DOHH2 (cell line): ENCODE results near the gene TMEM250.

ENCODE experiments used
- H3F3A ChIP-seq: fragments of 200-600 bp; sonication (generic), shearing (Covaris generic); 2 replicates; pipeline ENCODE4 v1.6.0; 2016; ENCODE audit warnings: antibody characterized with exemption, mild to moderate bottlenecking; ENCODE audit not compliant: control insufficient read depth, insufficient read depth
- H3K27ac ChIP-seq: fragments of 200-600 bp; sonication (generic); 2 replicates; pipeline ENCODE4 v1.5.1; 2014; ENCODE audit warnings: low read depth, mild to moderate bottlenecking, low read length, moderate library complexity
- H3K27me3 ChIP-seq: fragments of 200-600 bp; sonication (generic); 2 replicates; pipeline ENCODE4 v1.6.1; 2014; ENCODE audit warnings: mild to moderate bottlenecking, low read length, mixed read lengths; ENCODE audit not compliant: control insufficient read depth
- H3K36me3 ChIP-seq: fragments of 200-600 bp; sonication (generic); 2 replicates; pipeline ENCODE4 v1.6.1; 2014; ENCODE audit warnings: mild to moderate bottlenecking, low read length, moderate library complexity, mixed read lengths; ENCODE audit not compliant: control insufficient read depth
- H3K4me1 ChIP-seq: fragments of 200-600 bp; sonication (generic); 2 replicates; pipeline ENCODE4 v1.6.1; 2014; ENCODE audit warnings: mild to moderate bottlenecking, low read length, mixed read lengths; ENCODE audit not compliant: control insufficient read depth
- H3K4me2 ChIP-seq: fragments of 200-600 bp; sonication (generic); 2 replicates; pipeline ENCODE4 v1.6.0; 2014; ENCODE audit warnings: mild to moderate bottlenecking, low read length, moderate library complexity
- H3K4me3 ChIP-seq: fragments of 200-600 bp; sonication (generic); 2 replicates; pipeline ENCODE4 v1.5.1; 2014; ENCODE audit warnings: mild to moderate bottlenecking, low read length, mixed read lengths
- H3K79me2 ChIP-seq: fragments of 200-600 bp; sonication (generic); 2 replicates; pipeline ENCODE4 v1.6.1; 2014; ENCODE audit warnings: mild to moderate bottlenecking, low read length, mixed read lengths; ENCODE audit not compliant: control insufficient read depth
- H3K9me2 ChIP-seq: fragments of 200-600 bp; sonication (generic); replicated peaks from 2 replicates; pipeline ENCODE4 v1.6.1; 2014; ENCODE audit warnings: mild to moderate bottlenecking, low read length, mixed read lengths; ENCODE audit not compliant: control insufficient read depth
- H3K9me3 ChIP-seq: fragments of 200-600 bp; sonication (generic); 2 replicates; pipeline ENCODE4 v1.6.1; 2014; ENCODE audit warnings: antibody characterized with exemption, low read length, mixed read lengths; ENCODE audit not compliant: control insufficient read depth, insufficient read depth
- H4K20me1 ChIP-seq: fragments of 200-600 bp; sonication (generic); 2 replicates; pipeline ENCODE4 v1.6.0; 2014; ENCODE audit warnings: low read depth, mild to moderate bottlenecking, antibody characterized with exemption, low read length, moderate library complexity; ENCODE audit not compliant: control insufficient read depth, insufficient read depth
- CTCF ChIP-seq: fragments of 200-600 bp; sonication (generic); IDR thresholded peaks from one replicate; pipeline ENCODE4 v1.5.1; 2014; ENCODE audit warnings: antibody characterized with exemption, mild to moderate bottlenecking, low read depth, low read length; ENCODE audit not compliant: poor library complexity, severe bottlenecking
- EZH2phosphoT487 ChIP-seq: fragments of 200-600 bp; sonication (generic); IDR thresholded peaks from 2 replicates; pipeline ENCODE4 v1.6.1; 2017; ENCODE audit warnings: borderline replicate concordance, mild to moderate bottlenecking, antibody characterized with exemption, low read length, moderate library complexity, mixed read lengths

The TMEM250 gene

GRCh38 chr9:136075881-136076678 is 42.6 kb downstream of the TMEM250 start:
- Histone ChIP-seq H3K36me3 (no peaks in the 10 kb centered on the region), H3K9me2 (no peaks in the 10 kb centered on the region), H3K27me3 (no peaks in the 10 kb centered on the region), H3K4me1 (no peaks in the 10 kb centered on the region), H3K27ac (no peak overlapping the region), H3K4me3 (no peak overlapping the region), H4K20me1 (no peaks in the 10 kb centered on the region), H3K9me3 (no peaks in the 10 kb centered on the region), H3K4me2 (no peak overlapping the region), H3K79me2 (no peaks in the 10 kb centered on the region), H3F3A (no peaks in the 10 kb centered on the region)
- TF ChIP-seq CTCF, result no peak
- no peak for TF ChIP-seq EZH2phosphoT487

- Histone ChIP-seq H3K4me1 (no peaks in the 10 kb centered on the region), H3K79me2 (no peaks in the 10 kb centered on the region), H3F3A (no peaks in the 10 kb centered on the region), H4K20me1 (no peaks in the 10 kb centered on the region), H3K9me3 (no peaks in the 10 kb centered on the region), H3K27me3 (no peaks in the 10 kb centered on the region), H3K4me3 (no peak overlapping the region), H3K9me2 (no peaks in the 10 kb centered on the region), H3K4me2 (no peak overlapping the region), H3K27ac (no peak overlapping the region), H3K36me3 (no peaks in the 10 kb centered on the region)
- TF ChIP-seq EZH2phosphoT487 (no peak), CTCF (no peak)
Measured at GRCh38 chr9:136075134-136075841, 43.4 kb downstream of the TMEM250 start.

GRCh38 chr9:136074706-136075105 is 44.0 kb downstream of the TMEM250 start:
- H3K27ac ChIP-seq, result no peak overlapping the region
- H3K36me3 ChIP-seq, result no peaks in the 10 kb centered on the region
- no peak overlapping the region for H3K4me2 ChIP-seq
- no peaks in the 10 kb centered on the region for H3K9me3 ChIP-seq
- H3K9me2 ChIP-seq, result no peaks in the 10 kb centered on the region
- H3K4me3 ChIP-seq, result no peak overlapping the region
- H3K4me1 ChIP-seq, result no peaks in the 10 kb centered on the region
- no peak for TF ChIP-seq CTCF
- no peak for TF ChIP-seq EZH2phosphoT487
- no peaks in the 10 kb centered on the region for H3K79me2 ChIP-seq
- H4K20me1 ChIP-seq, result no peaks in the 10 kb centered on the region
- no peaks in the 10 kb centered on the region for H3F3A ChIP-seq
- no peaks in the 10 kb centered on the region for H3K27me3 ChIP-seq
